ENCODE measurements around the gene CLINT1. TPM values are rescaled to one million over a fixed set of nuclear protein-coding genes. Genes with fewer than 3 reads are reported as not detected.

Gene CLINT1
- total and polyA plus RNA-seq, 2 of the 13 experiments (the other 11 are each of a cell fraction or from before 2014, with no cell fraction given) = 64.0 to 104 TPM

- no peak overlapping the region for H3K4me2 ChIP-seq (ENCODE audit: low read depth, low read length)
- FAIRE-seq (no peak), DNase-seq (ENCODE audit: low spot score) (no peak), ATAC-seq (no peak)
- no TSS peak for BruUV-seq (replicated peaks)
- TF ChIP-seq XBP1 (CRISPR knock-in tag; IDR thresholded peaks at IDR 0.05) = no peak
- TF ChIP-seq PREB (CRISPR knock-in tag; IDR thresholded peaks at IDR 0.05) = no peak
- TF ChIP-seq ZBTB10 (CRISPR knock-in tag; IDR thresholded peaks at IDR 0.05; ENCODE audit: borderline replicate concordance) = no peak
- no peak for TF ChIP-seq RFXAP (CRISPR knock-in tag; IDR thresholded peaks at IDR 0.05; ENCODE audit: borderline replicate concordance)
- TF ChIP-seq YEATS2 (CRISPR knock-in tag; IDR thresholded peaks at IDR 0.05; ENCODE audit: borderline replicate concordance) = no peak
- H4K20me1 ChIP-seq (ENCODE audit: insufficient read depth, low read length) = no peaks in the 10 kb centered on the region
- H3K27me3 ChIP-seq (ENCODE audit: control insufficient read depth in 1 of 2, insufficient read depth in 2 of 2, low read length in 2 of 2) = no peaks in the 10 kb centered on the region
- no peaks in the 10 kb centered on the region for H3K79me2 ChIP-seq (ENCODE audit: insufficient read depth, low read length)
- in situ Hi-C loops (cut with HindIII; ENCODE audit: extremely low pct_ligation_motif_present, low pct_unique_long_range_greater_than_20kb) (no loop called here), intact Hi-C loops (cut with micrococcal nuclease; ENCODE audit: unreplicated experiment) (no loop called here)
- H2AFZ ChIP-seq (ENCODE audit: low read length) = no peak overlapping the region
- no peak overlapping the region for H3K9ac ChIP-seq (ENCODE audit: insufficient read depth, low read depth, low read length)
- ChIA-PET POLR2A (no interaction called here), CTCF (ENCODE audit: low intra/inter-chr PET ratio, low total read pairs) (no interaction called here)
- WGBS (ENCODE audit: low lambda C conversion rate) = 12% methylated on average over 2 of the region's 2 CpGs
- H3K27ac ChIP-seq (ENCODE audit: extremely low read length, insufficient read depth, low read length) = no peak overlapping the region
- no peaks in the 10 kb centered on the region for H3K9me3 ChIP-seq (ENCODE audit: low read length)
- H3K4me1 ChIP-seq (ENCODE audit: insufficient read depth, low read length) = peaks cover 27% of the 10 kb centered on the region
- H3K36me3 ChIP-seq (replicated peaks in 1 of 2; ENCODE audit: control insufficient read depth in 1 of 2, insufficient read depth in 2 of 2, low read length in 2 of 2) = no peaks in the 10 kb centered on the region
- no peak overlapping the region for H3K4me3 ChIP-seq (replicated peaks in 1 of 3; ENCODE audit: insufficient read depth in 1 of 3, low read depth in 2 of 3, low read length in 3 of 3)
Observed at GRCh38 chr5:157866536-157866935, 7.6 kb upstream of the CLINT1 start.

All from HepG2 (cell line).